Measurements from ENCODE around the gene ENO3.
A peak's percentile ranks its signal among the peaks of the same experiment; 100 is the strongest.

ENO3 gene

GRCh38 chr17:4938069-4938491 lies 12.8 kb upstream of the ENO3 start:
- no peak for FAIRE-seq

- no peak for FAIRE-seq
Observed at GRCh38 chr17:4938688-4939545, 12.0 kb upstream of the ENO3 start.

GRCh38 chr17:4939546-4939795 lies 11.4 kb upstream of the ENO3 start:
- FAIRE-seq: no peak

DNA sequence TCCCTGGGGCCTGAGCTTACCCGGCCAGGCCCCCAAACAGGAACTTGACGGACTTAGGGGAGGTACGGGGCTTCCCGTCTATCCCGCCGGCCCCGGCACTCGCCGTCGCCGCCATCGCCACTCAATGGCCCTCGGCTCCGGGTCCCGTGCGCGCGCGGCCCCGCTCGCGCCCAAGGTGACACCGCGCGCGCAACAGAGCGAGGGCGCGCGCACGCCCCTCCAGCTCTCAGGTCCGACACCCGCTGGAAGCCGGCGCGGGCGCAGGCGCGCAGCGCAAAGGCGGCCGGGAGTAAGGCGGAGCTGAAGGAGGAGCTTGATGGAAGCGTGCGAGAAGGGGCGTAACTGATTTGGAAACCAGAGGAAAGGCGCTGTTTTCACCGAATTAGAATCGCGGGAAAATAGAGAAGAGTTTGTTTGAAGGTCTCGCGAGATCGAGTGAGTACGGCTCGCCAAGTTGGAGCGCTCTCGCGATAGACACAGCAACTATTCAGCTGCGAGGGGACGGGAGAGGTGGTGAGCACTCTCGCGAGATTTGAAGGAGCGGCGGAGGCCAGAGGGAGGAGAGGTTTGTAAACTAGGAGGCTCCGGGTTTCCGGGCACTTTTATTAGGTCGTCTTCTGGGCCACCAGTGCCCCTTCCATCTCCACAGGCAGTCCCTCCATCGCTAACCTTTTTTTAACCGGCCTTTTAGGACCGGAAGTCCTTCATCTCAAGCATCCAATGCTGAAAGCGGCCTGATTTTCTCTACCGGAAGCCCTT lies 10.9 kb upstream of the ENO3 start, which contains the start of the genes RNF167 and SLC25A11:
TSS of gene RNF167 (plus strand) at position 473 of the 759 bp plus-strand sequence. CDS start 642 bp downstream, outside the sequence.
TSS of gene SLC25A11 (minus strand) at position 251 of the 759 bp plus-strand sequence. CDS start at position 115, 136 bp downstream.
- peak; percentile 98 for FAIRE-seq

DNA sequence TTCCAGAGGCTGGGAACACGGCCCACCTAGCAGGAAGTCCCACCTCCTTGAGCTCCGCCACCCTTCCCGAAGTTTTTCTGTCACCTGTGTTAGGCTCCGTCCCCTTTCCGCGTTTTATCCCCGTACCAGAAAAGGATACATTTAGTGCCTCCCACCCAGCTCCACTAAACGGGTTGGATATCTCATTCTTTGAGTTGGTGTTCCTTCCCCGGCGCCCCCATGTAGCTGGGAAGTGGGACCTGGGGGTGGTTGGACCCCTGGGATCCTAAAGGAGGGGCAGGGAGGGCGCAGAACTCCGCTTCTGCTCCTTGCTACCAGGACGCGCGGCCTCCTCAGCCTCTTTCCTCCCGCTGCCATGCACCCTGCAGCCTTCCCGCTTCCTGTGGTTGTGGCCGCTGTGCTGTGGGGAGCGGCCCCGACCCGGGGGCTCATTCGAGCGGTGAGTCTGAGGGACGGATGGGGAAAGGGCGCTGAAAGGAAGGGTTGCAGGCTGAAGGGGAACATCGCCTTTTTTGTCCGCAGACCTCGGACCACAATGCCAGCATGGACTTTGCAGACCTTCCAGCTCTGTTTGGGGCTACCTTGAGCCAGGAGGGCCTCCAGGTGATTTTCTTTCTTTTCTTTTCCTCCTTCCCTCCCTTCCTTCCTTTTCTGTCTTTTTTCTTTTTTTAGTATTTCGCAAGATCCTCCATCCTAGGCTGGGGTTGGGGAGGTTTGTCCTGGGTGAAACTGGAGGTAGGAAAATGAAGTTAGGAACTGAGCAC lies 10.2 kb upstream of the ENO3 start:
- no peak for FAIRE-seq

DNA sequence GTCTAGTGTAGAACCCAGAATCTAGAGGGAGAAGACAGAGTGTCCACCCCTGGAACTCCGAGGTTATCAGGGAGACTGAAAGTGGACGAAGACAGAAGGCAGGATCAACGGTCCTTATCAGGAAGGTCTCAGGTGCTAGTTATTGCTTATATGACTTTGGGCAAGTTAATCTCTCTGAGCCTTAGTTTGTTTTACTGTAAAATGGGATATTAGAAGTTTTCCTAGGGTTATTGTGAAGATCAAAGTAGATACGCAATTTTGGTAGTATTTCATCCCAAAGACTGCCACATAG lies 9.7 kb upstream of the ENO3 start:
- no peak for FAIRE-seq

DNA sequence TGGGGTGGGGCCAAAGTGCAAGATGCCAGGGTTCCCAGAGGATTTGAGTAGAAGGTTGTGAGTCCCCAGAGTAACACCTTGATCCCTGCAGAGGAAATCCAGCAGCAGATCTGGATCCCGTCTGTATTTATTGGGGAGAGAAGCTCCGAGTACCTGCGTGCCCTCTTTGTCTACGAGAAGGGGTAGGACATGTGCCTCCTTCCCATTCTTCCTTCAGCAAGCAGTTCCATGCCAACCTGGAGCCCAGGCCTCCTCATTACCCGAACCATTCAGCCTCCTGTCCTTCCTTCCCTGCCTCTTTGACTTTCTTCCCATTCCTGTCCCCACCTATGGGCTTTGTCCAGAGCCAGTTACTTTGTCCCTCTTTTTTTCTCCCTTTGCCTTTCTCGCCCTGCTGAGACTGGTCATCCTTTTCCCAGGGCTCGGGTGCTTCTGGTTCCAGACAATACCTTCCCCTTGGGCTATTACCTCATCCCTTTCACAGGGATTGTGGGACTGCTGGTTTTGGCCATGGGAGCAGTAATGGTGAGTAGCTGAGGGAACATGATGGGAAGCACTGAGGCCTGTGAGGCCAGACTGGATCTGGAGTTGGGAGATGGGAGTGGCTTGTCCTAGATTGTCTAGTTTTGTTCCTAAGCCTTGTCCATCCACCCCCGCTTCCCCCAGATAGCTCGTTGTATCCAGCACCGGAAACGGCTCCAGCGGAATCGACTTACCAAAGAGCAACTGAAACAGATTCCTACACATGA lies 8.0 kb upstream of the ENO3 start:
- FAIRE-seq: no peak

GRCh38 chr17:4944163-4944553 lies 6.8 kb upstream of the ENO3 start:
- no peak for FAIRE-seq

DNA sequence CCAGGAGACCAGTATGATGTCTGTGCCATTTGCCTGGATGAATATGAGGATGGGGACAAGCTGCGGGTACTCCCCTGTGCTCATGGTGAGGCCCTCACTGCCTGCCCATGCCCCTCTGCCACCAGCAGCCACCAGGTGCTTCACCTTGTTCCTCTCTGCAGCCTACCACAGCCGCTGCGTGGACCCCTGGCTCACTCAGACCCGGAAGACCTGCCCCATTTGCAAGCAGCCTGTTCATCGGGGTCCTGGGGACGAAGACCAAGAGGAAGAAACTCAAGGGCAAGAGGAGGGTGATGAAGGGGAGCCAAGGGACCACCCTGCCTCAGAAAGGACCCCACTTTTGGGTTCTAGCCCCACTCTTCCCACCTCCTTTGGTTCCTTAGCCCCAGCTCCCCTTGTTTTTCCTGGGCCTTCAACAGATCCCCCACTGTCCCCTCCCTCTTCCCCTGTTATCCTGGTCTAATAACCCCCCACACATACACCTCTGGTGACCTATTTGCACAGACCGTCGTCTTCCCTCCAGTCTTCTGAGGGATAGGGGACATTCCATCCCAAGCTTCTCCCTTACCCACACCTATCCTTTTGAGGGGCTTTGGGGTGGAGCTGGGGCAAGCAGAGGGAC lies 6.3 kb upstream of the ENO3 start:
- FAIRE-seq: no peak

DNA sequence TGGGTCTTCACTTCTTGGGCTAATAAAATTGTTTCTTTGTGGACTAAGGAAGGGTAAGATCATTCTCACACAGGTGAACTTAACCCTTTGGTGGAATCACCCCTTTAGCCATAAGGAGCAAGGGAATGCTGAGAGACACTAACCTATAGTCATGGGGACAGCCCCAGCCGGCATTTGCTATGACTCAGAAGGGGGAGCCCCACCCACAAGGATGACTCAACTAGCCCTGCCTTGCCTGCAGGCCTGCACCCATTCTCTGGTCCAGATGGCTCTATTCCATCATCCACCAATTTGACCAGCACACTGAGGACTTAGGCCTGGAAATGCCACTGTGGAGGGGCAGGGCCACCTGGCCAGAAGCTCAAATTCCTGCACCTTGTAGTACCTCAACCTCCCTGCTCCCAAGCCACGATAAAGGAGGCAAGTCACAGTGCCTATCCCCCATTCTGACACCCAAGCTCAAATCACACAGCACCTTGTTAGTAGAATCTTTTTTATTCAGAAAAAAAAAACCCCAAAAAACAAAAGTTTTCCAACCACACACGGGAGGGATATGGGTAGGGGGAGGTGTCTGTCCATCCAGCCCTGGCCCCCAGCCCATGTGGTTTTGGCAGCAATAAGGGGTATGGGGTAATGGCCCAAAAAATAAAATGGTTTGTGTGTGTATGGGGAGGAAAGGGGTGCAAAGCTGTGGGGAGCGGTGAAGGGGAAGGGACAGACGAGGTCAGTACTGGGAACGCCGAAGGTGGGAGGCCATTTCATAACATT lies 5.6 kb upstream of the ENO3 start:
- no peak for FAIRE-seq

DNA sequence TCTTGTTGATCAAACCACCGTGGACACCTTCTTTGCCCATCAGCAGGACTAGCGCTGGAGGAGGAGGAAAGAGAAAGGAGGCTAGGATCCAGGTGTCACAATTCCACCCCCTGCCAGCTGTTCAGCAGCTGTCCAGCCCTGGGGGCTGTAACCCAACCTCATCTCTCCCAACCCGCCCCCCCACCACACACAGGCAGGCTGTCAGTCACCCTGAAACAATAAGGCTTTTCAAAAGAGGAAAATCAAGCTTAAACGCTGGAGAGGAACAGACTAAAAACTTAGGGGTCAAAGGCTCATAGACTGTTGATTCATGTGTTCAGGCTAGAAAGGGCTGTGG lies 5.0 kb upstream of the ENO3 start:
- no peak for FAIRE-seq

DNA sequence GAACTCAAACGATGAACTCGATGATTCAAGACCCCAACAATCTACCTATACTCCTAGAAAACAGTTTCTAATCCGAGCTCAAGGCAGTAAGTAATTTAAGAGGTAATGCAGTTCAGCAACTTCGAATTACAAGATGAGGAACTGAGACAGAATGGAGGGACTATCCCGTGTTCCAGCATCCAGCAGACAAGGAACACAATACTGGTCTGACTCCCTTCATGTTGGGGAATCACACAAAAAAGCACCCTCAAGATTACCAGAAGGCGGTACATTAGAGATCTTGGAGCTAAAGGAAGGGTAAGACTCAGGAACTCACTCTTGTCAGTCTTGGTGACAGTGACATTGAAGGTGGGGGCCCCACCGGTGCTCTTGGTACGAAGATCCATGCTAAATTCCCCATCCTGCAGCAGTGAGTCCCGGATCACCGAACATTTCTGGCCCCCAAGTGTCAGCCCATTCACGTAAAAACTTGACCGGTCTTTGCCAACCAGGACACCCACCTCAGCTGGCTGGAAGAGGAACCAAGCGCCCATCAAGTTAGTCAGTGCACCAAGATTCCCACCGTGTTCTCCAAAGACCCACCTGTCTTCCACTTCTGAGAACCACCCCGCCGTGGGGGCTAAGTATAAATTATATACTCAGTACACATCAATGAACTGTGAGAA lies 4.5 kb upstream of the ENO3 start:
- no peak for FAIRE-seq

- FAIRE-seq: no peak
Observed at GRCh38 chr17:4947010-4947410, 3.9 kb upstream of the ENO3 start.

- no peak for FAIRE-seq
Observed at GRCh38 chr17:4947411-4948165, 3.3 kb upstream of the ENO3 start.

DNA sequence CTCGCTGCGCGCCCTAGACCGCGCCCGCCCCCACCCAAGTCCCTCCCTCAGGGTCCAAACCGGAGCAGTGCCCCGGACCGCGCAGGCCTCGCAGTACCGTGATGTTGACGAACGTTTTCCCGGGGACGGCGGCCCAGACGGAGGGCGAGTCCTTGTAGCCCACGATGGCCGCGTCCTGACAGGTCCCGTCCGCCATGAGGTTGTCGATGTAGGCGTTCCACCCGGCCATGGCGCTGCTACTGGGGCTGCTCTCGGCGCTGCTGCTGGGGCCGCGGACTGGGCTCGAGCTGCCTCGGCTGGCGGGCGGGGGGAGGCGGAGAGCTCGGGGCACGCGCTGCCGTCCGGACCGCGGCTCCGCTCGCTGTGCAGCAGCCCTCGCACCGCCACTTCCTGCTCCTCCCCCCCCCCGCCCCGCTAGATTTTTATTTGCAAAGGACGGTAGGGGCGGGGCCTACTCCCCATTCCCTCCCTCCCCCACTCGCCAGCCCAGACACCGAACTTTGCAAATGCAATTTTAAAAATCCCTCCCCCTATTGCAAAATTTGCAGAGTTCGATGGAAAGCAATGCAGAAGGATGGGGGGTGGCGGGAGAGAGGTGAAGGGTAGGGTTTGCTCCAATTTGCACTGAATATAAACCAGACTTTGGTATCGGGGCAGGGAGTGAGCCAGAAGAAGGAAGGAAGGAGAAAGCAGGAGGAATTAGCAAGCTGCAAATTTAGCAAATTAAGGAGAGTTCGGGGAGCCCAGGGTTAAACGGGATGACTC lies 2.6 kb upstream of the ENO3 start, which contains the start of gene PFN1:
TSS of gene PFN1 (minus strand) at position 365 of the 765 bp plus-strand sequence. CDS start at position 229, 136 bp downstream.
- no peak for FAIRE-seq

- no peak for FAIRE-seq
Observed at GRCh38 chr17:4948931-4949320, 2.0 kb upstream of the ENO3 start.

GRCh38 chr17:4949321-4950074 lies 1.4 kb upstream of the ENO3 start:
- no peak for FAIRE-seq

GRCh38 chr17:4950075-4950745 lies 709 bp upstream of the ENO3 start:
- no peak for FAIRE-seq
